Peyer's patch (tissue), 4 donors: Measurements from ENCODE around the gene PHLDA3.

Source experiments
- POLR2A ChIP-seq, 2 donors: fragments of 450-650 bp; IDR thresholded peaks; one replicate each; pipeline ENCODE4 v1.5.1; 2017; ENCODE audit warnings: antibody characterized with exemption in 2 of 2, mild to moderate bottlenecking in 2 of 2, moderate library complexity in 2 of 2
- TF ChIP-seq, protein P1 (sequence below), 6 experiments: fragments of 450-650 bp in 4 of 6; fragments of 200-600 bp in 2 of 6; sonication (generic) in 1 of 6; IDR thresholded peaks; one replicate each; pipeline ENCODE4 v1.5.1; 2017 to 2019; ENCODE audit warnings: antibody characterized with exemption in 6 of 6, mild to moderate bottlenecking in 3 of 6, moderate library complexity in 1 of 6

DNA sequence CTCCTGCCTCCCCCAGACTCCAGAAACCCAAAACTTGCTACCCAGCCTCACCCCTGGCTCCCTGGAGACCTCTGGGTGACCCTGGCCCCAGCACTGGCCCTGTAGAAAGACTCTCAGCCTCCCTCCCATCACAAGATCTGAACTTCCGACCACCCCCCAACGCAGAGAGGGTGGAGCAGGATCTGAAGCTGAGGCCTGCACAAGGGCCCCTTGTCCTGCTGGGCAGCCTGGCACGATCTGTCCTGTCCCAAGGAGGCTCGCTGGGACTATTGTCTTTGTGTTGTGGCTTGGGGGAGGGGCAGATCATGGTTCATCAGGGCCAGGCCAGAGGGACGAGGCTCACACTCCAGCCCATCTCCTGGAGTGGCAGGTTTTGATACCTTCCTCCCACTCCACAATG lies 20.0 kb downstream of the PHLDA3 start:
- no peak for TF ChIP-seq POLR2A (IDR thresholded peaks at IDR 0.05)
- TF ChIP-seq, protein P1, sequence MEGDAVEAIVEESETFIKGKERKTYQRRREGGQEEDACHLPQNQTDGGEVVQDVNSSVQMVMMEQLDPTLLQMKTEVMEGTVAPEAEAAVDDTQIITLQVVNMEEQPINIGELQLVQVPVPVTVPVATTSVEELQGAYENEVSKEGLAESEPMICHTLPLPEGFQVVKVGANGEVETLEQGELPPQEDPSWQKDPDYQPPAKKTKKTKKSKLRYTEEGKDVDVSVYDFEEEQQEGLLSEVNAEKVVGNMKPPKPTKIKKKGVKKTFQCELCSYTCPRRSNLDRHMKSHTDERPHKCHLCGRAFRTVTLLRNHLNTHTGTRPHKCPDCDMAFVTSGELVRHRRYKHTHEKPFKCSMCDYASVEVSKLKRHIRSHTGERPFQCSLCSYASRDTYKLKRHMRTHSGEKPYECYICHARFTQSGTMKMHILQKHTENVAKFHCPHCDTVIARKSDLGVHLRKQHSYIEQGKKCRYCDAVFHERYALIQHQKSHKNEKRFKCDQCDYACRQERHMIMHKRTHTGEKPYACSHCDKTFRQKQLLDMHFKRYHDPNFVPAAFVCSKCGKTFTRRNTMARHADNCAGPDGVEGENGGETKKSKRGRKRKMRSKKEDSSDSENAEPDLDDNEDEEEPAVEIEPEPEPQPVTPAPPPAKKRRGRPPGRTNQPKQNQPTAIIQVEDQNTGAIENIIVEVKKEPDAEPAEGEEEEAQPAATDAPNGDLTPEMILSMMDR (IDR thresholded peaks at IDR 0.05), result no peak
